ENCODE measurements around the gene IVL.

Gene IVL

DNA sequence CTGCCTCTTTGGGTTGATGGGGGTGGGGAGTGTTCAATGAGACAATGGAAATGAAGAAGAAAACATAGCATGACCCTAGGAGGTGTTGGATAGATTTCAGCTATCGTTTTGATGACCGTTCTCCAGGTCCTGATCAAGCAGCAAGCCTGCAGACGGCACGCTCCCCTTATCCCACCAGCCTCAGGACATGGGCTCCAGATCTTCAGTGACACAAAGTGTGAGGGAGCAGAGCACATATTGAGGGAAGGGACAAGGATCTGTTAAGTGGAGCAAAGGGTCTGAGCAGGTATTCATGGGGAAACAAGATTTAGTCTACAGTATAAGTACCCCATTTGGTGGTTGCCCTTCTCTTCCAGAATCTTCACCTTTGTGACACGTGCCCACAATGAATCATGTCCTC is 43.4 kb downstream of the IVL start:
- DNase-seq (ENCODE audit: low read depth in 3 of 3, low spot score in 1 of 3): no peak

- DNase-seq (ENCODE audit: low read depth in 3 of 3, low spot score in 1 of 3): no peak
Observed at GRCh38 chr1:152953761-152954160, 45.4 kb downstream of the IVL start.

- no peak for DNase-seq (ENCODE audit: low read depth in 3 of 3, low spot score in 1 of 3)
Observed at GRCh38 chr1:152954436-152954835, 46.1 kb downstream of the IVL start.

- DNase-seq (ENCODE audit: low read depth in 3 of 3, low spot score in 1 of 3): no peak
Observed at GRCh38 chr1:152957561-152957960, 49.2 kb downstream of the IVL start.

DNA sequence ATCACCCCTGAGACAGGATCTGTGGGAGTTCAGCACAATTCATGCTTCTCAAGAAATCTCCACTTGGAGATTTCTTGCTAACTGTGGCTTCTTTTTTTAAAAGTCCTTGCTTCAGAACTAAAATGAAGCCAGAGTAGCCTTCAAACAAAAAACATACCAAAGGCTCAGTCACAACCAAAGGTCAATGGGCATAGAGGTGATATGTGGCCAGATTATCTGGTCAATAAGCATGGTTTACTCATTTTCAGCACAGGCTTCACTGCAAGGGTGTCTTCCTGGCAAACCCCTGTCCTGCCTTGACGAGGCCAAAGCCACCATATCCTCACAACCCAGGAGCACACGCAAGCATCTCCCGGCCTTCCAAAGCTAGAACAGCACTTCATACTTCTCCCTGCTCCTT is 50.9 kb downstream of the IVL start:
- no peak for DNase-seq (ENCODE audit: low read depth in 3 of 3, low spot score in 1 of 3)

DNA sequence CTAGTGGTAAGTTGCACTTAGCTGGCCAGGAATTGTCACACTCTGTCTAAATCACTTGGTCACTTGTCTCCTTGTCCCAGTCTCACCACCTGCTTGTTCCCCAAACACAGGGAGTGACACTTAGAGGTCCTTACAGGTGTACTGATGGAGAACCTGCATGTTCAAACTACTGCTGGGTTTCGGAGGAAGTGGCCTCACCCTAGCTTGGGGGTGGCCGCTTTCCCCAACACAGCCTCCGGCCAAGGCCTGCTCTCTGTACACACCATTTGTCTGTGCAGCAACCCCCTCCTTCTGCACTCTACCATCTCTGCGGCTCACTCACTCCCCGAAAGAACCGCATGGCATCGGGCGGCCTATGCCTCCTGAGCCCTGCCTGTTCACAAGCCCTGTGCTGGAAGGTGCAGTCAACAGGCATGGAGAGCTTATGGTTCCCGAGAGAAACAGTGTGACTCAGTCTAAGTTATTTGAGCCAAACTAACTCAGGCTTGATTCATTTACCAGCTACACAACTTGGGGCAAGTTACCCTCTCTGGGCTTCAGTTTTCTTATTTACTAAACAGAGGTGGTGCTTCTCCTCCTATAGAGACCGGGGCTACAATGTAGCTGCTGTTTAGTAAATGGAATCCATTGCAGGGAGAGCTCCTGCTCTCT is 51.6 kb downstream of the IVL start:
- no peak for DNase-seq (ENCODE audit: low read depth in 3 of 3, low spot score in 1 of 3)

- no peak for DNase-seq (ENCODE audit: low read depth in 3 of 3, low spot score in 1 of 3)
Observed at GRCh38 chr1:152960452-152961044, 52.2 kb downstream of the IVL start.
